Tibial nerve (tissue), 4 donors: ENCODE data around the gene SFMBT2. TPM values are rescaled to one million over a fixed set of nuclear protein-coding genes. Genes with fewer than 3 reads are reported as not detected.

ENCODE experiments used
- DNase-seq, 2 donors: peaks; one replicate each; pipeline ENCODE4 v3.0.0-alpha.2; 2019; ENCODE audit warnings: low spot score in 2 of 2
- H3K27ac ChIP-seq, 4 donors: fragments of 200-600 bp; sonication (generic) in 3 of 4; one replicate each; pipeline ENCODE4 v1.5.1; 2017 to 2019; ENCODE audit warnings: mild to moderate bottlenecking in 1 of 4
- H3K27me3 ChIP-seq, 2 donors: fragments of 200-600 bp; sonication (generic) in 1 of 2; one replicate each; pipeline versions ENCODE4 v1.5.1 to v1.6.0; 2017 to 2019
- H3K36me3 ChIP-seq, 3 donors: fragments of 200-600 bp; sonication (generic); one replicate each; pipeline ENCODE4 v1.5.1; 2018 to 2019
- H3K4me1 ChIP-seq, 4 donors: fragments of 200-600 bp; sonication (generic) in 3 of 4; one replicate each; pipeline ENCODE4 v1.5.1; 2017 to 2019
- H3K4me3 ChIP-seq, 4 donors: fragments of 200-600 bp; sonication (generic) in 3 of 4; one replicate each; pipeline ENCODE4 v1.5.1; 2017 to 2019; ENCODE audit warnings: mild to moderate bottlenecking in 1 of 4, moderate library complexity in 1 of 4
- H3K9me3 ChIP-seq, 4 donors: fragments of 200-600 bp; sonication (generic) in 3 of 4; one replicate each; pipeline ENCODE4 v1.5.1; 2017 to 2019
- EP300 ChIP-seq, 2 donors: sonication (generic); formaldehyde crosslinking; IDR thresholded peaks; one replicate each; pipeline ENCODE4 v1.6.1; 2017; ENCODE audit warnings: antibody characterized with exemption in 2 of 2, mild to moderate bottlenecking in 1 of 2
- POLR2A ChIP-seq, 2 donors: fragments of 450-650 bp; IDR thresholded peaks; one replicate each; pipeline ENCODE4 v1.6.1; 2017; ENCODE audit warnings: antibody characterized with exemption in 2 of 2, mild to moderate bottlenecking in 2 of 2, moderate library complexity in 2 of 2
- WGBS, 2 donors: methylation state at CpG; one replicate each; pipeline ENCODE4 v1.1.5; 2018; 5-methylcytosine and 5-hydroxymethylcytosine counted together
- total RNA-seq, 4 donors: library from RNA; depleted of rRNA; stranded (reverse); fragments of >200 nt; gene quantifications; one replicate each; pipeline ENCODE4 v1.1.0, GENCODE V29; 2016
- TF ChIP-seq, protein P1 (sequence below), 5 experiments: fragments of 200-600 bp in 3 of 5; fragments of 450-650 bp in 2 of 5; sonication (generic) in 3 of 5; IDR thresholded peaks; one replicate each; pipeline ENCODE4 v1.5.1; 2016 to 2019; ENCODE audit warnings: antibody characterized with exemption in 5 of 5, mild to moderate bottlenecking in 3 of 5, moderate library complexity in 2 of 5

SFMBT2 gene
- total RNA-seq, 4 donors from 2014 or later = 10.2 to 24.0 (median 15.4) TPM

DNA sequence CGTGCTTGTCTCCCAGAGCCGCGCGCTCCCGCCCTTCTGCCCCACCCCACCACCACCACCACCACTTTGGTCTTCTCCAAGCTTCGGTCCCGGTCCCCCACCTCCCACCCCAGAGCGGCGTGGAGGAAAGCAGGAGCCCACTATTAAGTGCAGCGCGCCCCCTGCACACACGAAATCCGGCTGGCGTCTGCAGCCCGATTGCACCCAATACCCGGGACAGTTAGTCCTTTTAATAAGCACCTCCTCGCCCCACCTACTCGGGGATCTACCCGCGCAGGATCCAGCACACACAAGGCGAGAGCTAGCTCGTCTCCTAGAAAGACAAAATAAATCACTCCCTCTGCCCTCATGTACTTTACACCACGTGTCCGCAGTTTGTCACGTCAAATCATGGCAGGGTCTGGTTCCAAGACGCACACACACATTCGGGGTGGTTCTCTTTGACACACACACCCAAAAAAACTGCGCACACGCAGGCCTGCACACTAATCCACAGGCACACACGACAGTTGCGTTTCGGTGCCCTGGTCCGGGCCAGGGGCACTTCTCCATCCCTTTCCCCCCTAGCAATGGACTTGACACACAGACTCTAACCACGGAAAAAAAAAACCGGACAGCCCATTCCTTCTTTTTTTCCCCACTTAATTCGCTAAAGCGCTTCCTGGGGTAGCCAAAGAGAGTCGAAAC is 1.6 kb downstream of the SFMBT2 start:
- Histone ChIP-seq H3K9me3 (no peaks in the 10 kb centered on the region), H3K4me3 (peak overlapping the region; percentile 53 to 82 (median 72)), H3K4me1 (peaks cover 0 to 54% (median 16%) of the 10 kb centered on the region in 4 donors), H3K27ac (peak overlapping the region; percentile 33 to 87 (median 76)), H3K27me3 (peaks cover 0 to 21% of the 10 kb centered on the region in 2 donors), H3K36me3 (no peaks in the 10 kb centered on the region)
- 1% methylated on average over 33 to 38 of the region's 38 CpGs for WGBS, 2 donors
- TF ChIP-seq EP300 (IDR thresholded peaks at IDR 0.05) (peak in 1 of 2 donors; percentile 59), POLR2A (IDR thresholded peaks at IDR 0.05) (peak in 1 of 2 donors; percentile 23)
- TF ChIP-seq, protein P1, sequence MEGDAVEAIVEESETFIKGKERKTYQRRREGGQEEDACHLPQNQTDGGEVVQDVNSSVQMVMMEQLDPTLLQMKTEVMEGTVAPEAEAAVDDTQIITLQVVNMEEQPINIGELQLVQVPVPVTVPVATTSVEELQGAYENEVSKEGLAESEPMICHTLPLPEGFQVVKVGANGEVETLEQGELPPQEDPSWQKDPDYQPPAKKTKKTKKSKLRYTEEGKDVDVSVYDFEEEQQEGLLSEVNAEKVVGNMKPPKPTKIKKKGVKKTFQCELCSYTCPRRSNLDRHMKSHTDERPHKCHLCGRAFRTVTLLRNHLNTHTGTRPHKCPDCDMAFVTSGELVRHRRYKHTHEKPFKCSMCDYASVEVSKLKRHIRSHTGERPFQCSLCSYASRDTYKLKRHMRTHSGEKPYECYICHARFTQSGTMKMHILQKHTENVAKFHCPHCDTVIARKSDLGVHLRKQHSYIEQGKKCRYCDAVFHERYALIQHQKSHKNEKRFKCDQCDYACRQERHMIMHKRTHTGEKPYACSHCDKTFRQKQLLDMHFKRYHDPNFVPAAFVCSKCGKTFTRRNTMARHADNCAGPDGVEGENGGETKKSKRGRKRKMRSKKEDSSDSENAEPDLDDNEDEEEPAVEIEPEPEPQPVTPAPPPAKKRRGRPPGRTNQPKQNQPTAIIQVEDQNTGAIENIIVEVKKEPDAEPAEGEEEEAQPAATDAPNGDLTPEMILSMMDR (IDR thresholded peaks at IDR 0.05) = no peak
- no peak for DNase-seq

DNA sequence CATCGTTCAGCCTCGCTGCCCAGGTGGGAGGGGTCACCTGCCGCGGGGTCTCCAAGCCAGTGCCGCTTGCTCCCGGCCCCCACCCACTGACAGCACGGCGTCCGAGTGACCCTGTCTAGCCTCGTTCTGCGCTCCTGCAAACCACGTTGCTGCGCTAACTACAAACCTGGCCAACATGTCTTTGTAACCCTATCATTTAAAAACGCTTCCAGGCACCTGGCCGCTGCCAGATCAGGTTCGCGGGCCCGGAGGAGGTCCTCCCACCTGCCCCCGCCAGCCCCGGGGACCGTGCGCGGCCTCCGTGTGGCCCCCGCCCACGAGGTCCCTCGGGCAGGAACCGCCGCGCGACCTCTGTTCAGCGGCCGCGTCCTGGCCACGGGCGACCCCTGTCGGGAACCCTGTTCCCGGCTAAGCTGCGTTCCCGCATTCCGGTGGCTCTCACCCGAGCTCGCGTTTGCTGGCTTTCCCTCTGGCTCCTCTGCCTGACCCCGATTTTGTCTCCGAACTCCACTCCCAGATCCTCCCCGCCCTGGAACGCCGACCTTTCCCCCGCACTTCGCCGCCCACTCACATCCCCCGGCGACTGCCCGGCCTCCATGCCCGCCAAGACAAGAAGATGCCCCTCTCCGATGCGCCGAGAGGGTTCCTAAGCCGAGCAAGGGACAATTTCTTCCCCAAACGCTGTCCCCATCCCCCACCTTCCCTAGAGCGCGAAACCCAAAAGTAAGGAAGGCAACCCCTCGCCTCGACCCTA is 2.4 kb downstream of the SFMBT2 start:
- H3K27me3 ChIP-seq = peaks cover 0 to 21% of the 10 kb centered on the region in 2 donors
- H3K9me3 ChIP-seq = no peaks in the 10 kb centered on the region
- TF ChIP-seq, protein P1 (IDR thresholded peaks at IDR 0.05) = peak; percentile 44 to 75 (median 64)
- no peak for TF ChIP-seq POLR2A (IDR thresholded peaks at IDR 0.05)
- TF ChIP-seq EP300 (IDR thresholded peaks at IDR 0.05) = peak in 1 of 2 donors; percentile 5
- H3K36me3 ChIP-seq = no peaks in the 10 kb centered on the region
- H3K4me3 ChIP-seq = peak overlapping the region; percentile 53 to 82 (median 72)
- peak in 1 of 2 donors; percentile 48 for DNase-seq
- H3K27ac ChIP-seq = peak overlapping the region; percentile 35 to 87 (median 74)
- 0 to 1% methylated on average over 56 to 58 of the region's 65 CpGs for WGBS, 2 donors
- peaks cover 0 to 54% (median 16%) of the 10 kb centered on the region in 4 donors for H3K4me1 ChIP-seq

DNA sequence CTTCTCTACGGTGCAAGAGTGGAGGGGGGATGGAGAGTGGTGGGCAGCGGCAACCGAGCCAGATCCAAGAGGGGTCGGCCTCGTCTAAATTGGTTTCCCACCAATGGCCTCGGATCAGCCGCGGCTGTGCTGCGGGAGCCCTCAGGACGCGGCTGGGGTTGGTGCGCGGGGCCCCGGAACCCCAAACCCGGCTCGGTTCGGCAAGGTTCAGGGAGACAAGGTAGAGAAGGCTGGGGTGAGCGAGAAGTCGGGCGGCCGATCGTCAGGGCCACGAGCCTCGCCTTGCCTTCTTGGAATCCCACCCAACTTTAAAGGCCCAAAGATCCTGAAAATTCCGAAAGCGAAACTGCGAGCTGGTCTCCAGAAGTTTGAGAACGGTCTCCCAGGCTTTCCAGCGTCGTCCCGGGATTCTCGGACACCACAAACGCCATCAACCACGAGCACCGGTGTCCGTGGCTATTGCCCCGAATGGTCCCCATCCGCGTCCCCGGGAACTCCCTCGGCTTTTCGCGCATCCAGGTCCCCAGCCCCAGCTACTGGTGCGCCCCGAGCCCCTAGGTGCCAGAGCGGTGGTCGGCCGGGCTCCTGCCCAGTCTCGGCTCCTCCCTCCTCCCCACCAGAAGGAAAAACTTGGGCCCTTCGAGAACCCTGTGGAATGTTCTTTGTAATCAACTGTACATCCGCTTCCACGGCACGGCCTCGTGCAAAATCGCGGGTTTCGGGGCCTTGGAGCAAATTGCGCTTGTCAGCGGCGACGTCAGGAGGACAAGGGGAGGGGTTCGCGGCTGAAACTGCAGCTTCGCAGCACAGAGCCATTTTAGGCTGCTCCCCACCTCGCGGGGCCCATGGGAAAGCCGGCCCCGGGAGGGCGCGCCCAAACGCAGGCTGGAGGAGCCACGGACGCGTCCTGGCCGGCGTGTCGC is 3.2 kb downstream of the SFMBT2 start:
- Histone ChIP-seq H3K4me3 (peak overlapping the region; percentile 53 to 82 (median 72)), H3K27me3 (peaks cover 0 to 15% of the 10 kb centered on the region in 2 donors), H3K9me3 (no peaks in the 10 kb centered on the region), H3K36me3 (no peaks in the 10 kb centered on the region), H3K27ac (peak overlapping the region; percentile 53 to 87 (median 74)), H3K4me1 (peaks cover 0 to 48% (median 11%) of the 10 kb centered on the region in 4 donors)
- 11 to 14% methylated on average over 53 to 76 of the region's 77 CpGs for WGBS, 2 donors
- DNase-seq = no peak
- TF ChIP-seq EP300 (IDR thresholded peaks at IDR 0.05) (peak in 1 of 2 donors; percentile 60), POLR2A (IDR thresholded peaks at IDR 0.05) (no peak)

DNA sequence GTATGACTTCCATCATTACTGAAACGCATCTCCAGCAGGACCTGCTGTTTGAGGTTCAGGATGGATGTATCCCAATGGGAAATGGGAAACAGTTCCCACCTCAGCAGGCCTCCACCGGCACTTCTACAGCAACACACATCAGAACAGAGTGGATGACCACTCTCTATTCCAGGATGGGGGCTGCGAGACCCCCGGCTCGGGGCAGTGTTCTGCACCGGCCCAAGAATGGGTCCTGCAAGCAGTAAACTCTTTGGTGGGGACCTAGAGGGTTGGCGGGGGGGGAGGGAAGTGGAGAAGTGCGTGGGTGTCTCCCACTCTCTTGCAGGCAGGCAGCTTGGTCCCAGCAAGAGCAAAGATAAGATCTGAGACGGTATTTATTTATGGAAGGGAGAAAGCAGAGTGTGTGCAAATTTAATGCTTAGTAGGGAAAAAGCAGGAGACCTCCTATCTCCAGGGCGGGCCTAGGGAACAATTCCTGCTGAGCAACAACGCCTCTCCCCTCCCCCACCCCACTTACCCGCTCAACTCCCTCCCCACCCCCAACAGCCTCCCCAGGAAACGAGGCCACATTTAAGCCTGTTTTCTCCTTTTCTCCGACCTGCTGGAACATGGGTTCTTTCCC is 4.0 kb downstream of the SFMBT2 start:
- Histone ChIP-seq H3K27ac (peak overlapping the region; percentile 53 to 87 (median 74)), H3K4me1 (peaks cover 0 to 40% (median 4%) of the 10 kb centered on the region in 4 donors), H3K4me3 (peak overlapping the region; percentile 53 to 82 (median 72)), H3K36me3 (no peaks in the 10 kb centered on the region), H3K27me3 (peaks cover 0 to 7% of the 10 kb centered on the region in 2 donors), H3K9me3 (no peaks in the 10 kb centered on the region)
- WGBS, 2 donors = 69 to 76% methylated on average over 14 of the region's 14 CpGs
- TF ChIP-seq, protein P1 (IDR thresholded peaks at IDR 0.05) = no peak
- TF ChIP-seq POLR2A (IDR thresholded peaks at IDR 0.05) (no peak), EP300 (IDR thresholded peaks at IDR 0.05) (no peak)
- no peak for DNase-seq

DNA sequence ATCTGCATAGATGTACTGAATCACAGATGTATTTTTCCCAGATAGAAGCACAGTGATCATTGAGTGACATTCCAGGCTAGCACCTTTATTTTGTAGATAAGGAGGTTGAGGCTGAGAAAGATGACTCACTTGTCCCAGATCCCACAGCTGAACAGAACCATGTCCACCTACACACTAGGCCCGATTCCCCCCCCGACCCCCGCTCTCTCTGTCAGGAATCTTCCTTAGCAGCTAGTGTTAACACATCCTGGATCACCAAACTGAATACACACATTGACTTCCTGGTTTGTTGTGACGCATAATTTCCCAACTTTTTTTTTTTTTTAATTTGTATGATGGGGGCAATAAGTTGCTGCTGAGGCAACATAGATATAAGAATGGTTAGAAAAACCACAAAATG is 5.2 kb downstream of the SFMBT2 start:
- H3K4me3 ChIP-seq = no peak overlapping the region
- peaks cover 0 to 32% (median 0%) of the 10 kb centered on the region in 4 donors for H3K4me1 ChIP-seq
- WGBS, 2 donors = 29 to 74% methylated on average over 4 of the region's 4 CpGs
- H3K9me3 ChIP-seq = no peaks in the 10 kb centered on the region
- no peaks in the 10 kb centered on the region for H3K27me3 ChIP-seq
- DNase-seq = no peak
- no peak overlapping the region for H3K27ac ChIP-seq
- TF ChIP-seq EP300 (IDR thresholded peaks at IDR 0.05) (no peak), POLR2A (IDR thresholded peaks at IDR 0.05) (no peak)
- TF ChIP-seq, protein P1 (IDR thresholded peaks at IDR 0.05) = no peak
- H3K36me3 ChIP-seq = no peaks in the 10 kb centered on the region
